Stimulated activated memory B cell treated with anti-CD40 and anti-IgM and Interleukin-4, amounts not matched to agents 10 μg/mL and 1 μg/mL and 100 μg/mL, for 72 hours (primary cell): ENCODE measurements around the gene RTP3.

ENCODE experiments used
- ATAC-seq: fragments of 150-1000 bp; cut with Tn5 transposase; 2 replicates; pipeline ENCODE4 v1.10.0; 2021
- H3K27ac Mint-ChIP-seq: one replicate; pipeline ENCODE4 v1.8.0; 2022; ENCODE audit warnings: mild to moderate bottlenecking, mixed read lengths
- H3K27me3 Mint-ChIP-seq: one replicate; pipeline ENCODE4 v1.8.0; 2022; ENCODE audit warnings: mixed read lengths
- H3K36me3 Mint-ChIP-seq: one replicate; pipeline ENCODE4 v1.8.0; 2022; ENCODE audit warnings: mixed read lengths
- H3K4me1 Mint-ChIP-seq: one replicate; pipeline ENCODE4 v1.8.0; 2022; ENCODE audit warnings: mixed read lengths
- H3K4me3 Mint-ChIP-seq: one replicate; pipeline ENCODE4 v1.8.0; 2022; ENCODE audit warnings: mild to moderate bottlenecking, moderate library complexity, mixed read lengths
- H3K9me3 Mint-ChIP-seq: one replicate; pipeline ENCODE4 v1.8.0; 2022; ENCODE audit warnings: mixed read lengths

RTP3 gene

DNA sequence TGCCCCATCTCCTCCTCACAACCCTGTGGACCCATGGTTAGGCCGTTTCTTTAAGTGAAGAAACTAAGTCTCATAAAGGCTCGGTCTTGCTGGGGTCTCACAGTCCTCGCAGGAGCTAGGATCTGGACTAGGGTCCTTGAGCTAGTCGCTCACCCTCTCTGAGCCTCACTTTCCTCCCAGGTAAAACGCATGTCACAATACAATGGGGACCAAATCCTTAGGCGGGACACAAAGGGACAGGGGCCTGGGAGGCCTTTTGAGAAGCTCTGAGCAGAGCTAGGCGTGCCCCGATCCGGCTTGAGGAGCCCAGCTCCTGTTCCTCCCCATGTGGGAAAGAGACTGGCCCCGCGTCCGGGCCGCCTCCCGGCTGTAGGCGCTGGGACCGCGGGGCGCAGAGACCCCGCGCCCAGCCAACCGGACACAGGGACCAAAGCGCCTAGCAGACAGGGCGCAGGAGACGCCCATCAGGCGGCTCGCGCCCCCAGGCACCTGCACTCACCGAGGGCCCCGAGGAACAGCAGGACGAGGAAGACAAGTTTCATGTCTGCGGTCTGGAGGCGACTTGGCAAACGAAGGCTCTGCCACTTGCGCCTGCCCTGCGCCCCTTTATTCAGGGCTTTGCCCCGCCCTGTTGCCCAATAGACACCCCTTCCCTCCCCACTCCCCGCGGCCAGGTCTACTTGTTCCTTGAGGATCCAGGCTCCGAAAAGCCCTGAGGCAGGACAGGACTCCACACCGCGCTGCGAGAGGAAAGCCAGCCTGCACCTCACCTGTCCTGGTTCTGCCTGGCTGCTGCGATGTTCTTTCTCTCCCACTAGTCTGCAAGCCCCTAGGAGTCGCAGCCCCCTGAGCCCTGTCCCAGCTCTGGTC lies 33.2 kb upstream of the RTP3 start, which contains the start of gene LTF:
Gene LTF (minus strand): TSS at position 580 of the 870 bp plus-strand sequence. CDS start 38 bp downstream, at position 542.
- H3K27ac Mint-ChIP-seq, result no peak within 1 kb of the TSS
- H3K4me1 Mint-ChIP-seq, result no peaks in the 10 kb centered on the region
- peaks cover 65% of the 10 kb centered on the region for H3K27me3 Mint-ChIP-seq
- H3K4me3 Mint-ChIP-seq, result no peak within 1 kb of the TSS
- no peak for ATAC-seq
- no peaks in the 10 kb centered on the region for H3K9me3 Mint-ChIP-seq
- H3K36me3 Mint-ChIP-seq, result no peaks in the 10 kb centered on the region

DNA sequence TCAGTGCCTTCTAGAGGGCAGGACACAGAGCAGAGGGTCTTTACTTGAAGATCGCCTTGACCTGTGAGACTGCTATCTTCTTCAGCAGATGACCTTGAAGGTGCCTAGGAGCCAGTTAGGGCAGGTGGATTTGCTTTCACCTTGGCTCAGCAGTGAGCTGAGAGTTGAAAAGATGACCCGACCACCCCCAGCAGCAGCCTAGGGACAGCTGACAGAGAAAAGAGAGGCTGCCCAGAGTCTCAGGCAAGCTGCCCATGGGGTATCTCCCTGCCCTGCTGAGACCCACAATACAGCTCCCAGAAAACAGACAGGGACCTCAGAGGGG lies 32.6 kb upstream of the RTP3 start:
- no peak overlapping the region for H3K27ac Mint-ChIP-seq
- H3K36me3 Mint-ChIP-seq, result no peaks in the 10 kb centered on the region
- no peak overlapping the region for H3K4me3 Mint-ChIP-seq
- ATAC-seq, result no peak
- no peaks in the 10 kb centered on the region for H3K9me3 Mint-ChIP-seq
- H3K27me3 Mint-ChIP-seq, result peaks cover 59% of the 10 kb centered on the region
- H3K4me1 Mint-ChIP-seq, result no peaks in the 10 kb centered on the region

DNA sequence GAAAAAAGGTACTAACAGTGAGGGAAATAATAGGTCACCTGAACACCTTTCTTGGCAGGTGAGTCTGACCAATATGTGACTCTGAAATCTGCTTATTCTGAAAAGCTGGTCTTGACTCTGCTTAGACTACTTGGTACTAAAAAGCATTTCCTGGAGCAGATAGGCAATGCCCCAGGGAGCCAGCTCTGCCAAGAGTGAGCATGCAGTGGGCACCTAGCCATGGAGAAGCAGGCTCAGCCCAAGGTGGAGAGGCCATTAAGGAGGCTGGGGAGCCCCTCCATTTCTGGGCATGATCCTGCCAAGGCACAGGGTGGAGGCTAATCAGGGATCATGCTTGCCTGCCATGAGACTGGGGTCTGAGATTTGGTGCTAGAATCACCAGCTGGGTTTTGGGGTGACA lies 31.5 kb upstream of the RTP3 start:
- Mint-ChIP-seq H3K27me3 (peaks cover 48% of the 10 kb centered on the region), H3K9me3 (no peaks in the 10 kb centered on the region), H3K27ac (no peak overlapping the region), H3K4me3 (no peak overlapping the region), H3K4me1 (no peaks in the 10 kb centered on the region), H3K36me3 (no peaks in the 10 kb centered on the region)
- ATAC-seq, result no peak

GRCh38 chr3:46466871-46467403 lies 30.8 kb upstream of the RTP3 start:
- Mint-ChIP-seq H3K27me3 (peaks cover 42% of the 10 kb centered on the region), H3K27ac (no peak overlapping the region), H3K36me3 (no peaks in the 10 kb centered on the region), H3K4me1 (no peaks in the 10 kb centered on the region), H3K9me3 (no peaks in the 10 kb centered on the region), H3K4me3 (no peak overlapping the region)
- no peak for ATAC-seq

DNA sequence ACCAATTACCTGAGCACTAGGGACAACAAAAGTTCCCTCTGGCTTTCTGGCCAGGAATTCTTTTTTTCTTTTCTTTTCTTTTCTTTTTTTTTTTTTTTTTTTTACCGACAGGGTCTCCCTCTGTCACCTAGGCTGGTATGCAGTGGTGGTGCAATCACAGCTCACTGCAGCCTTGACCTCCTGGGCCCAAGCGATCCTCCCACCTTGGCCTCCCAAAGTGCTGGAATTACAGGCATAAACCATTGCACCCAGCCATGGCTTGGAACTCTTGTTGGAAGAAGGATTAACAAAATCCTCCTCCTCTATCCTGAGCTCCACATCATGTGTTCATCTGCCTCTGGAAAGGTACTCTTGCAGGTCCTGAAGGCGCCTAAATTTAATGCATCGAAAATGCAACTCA lies 30.2 kb upstream of the RTP3 start:
- Mint-ChIP-seq H3K4me3 (no peak overlapping the region), H3K36me3 (no peaks in the 10 kb centered on the region), H3K4me1 (no peaks in the 10 kb centered on the region), H3K9me3 (no peaks in the 10 kb centered on the region), H3K27me3 (peaks cover 38% of the 10 kb centered on the region), H3K27ac (no peak overlapping the region)
- ATAC-seq, result no peak

DNA sequence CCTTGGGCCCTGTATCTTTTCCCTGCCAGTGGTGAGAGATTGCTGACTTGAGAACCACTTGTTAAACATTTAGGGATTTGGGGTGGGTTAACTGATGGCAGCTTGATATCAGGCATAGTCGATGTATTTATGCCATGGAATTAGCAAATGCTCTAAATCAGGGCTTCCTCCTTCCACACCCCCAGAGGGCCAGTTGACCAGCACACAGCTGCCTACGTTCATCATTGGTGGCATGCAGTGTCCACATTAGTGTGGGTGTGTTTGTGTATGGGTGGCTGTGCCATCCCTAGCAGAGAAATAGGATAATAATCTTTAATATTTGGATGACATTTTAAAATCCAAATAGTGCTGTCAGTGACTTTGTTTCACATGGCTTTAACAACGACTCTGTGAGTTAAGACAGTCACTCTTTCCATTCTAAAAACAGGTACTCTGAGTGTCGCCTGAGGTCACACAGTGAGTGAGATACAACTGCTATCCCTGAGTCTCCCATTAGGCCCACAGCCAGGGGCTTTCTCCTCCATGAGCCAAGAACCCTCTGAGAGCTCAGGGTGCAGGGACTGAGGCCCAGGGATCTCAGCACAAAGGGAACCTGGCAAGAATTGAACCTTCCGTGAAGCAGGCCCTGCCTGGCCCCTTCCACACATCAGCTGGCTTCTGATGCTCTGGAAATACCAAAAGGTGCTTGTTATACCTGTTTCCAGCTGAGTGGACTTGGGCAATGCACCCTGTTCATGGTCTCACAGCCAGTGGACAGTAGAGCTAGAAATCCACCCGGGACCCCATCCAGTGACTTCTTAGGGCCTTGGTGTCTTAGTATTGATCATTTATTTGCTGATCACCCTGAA lies 28.8 kb upstream of the RTP3 start:
- Mint-ChIP-seq H3K9me3 (no peaks in the 10 kb centered on the region), H3K4me1 (no peaks in the 10 kb centered on the region), H3K4me3 (no peak overlapping the region), H3K36me3 (no peaks in the 10 kb centered on the region), H3K27ac (no peak overlapping the region), H3K27me3 (peaks cover 38% of the 10 kb centered on the region)
- ATAC-seq, result no peak

DNA sequence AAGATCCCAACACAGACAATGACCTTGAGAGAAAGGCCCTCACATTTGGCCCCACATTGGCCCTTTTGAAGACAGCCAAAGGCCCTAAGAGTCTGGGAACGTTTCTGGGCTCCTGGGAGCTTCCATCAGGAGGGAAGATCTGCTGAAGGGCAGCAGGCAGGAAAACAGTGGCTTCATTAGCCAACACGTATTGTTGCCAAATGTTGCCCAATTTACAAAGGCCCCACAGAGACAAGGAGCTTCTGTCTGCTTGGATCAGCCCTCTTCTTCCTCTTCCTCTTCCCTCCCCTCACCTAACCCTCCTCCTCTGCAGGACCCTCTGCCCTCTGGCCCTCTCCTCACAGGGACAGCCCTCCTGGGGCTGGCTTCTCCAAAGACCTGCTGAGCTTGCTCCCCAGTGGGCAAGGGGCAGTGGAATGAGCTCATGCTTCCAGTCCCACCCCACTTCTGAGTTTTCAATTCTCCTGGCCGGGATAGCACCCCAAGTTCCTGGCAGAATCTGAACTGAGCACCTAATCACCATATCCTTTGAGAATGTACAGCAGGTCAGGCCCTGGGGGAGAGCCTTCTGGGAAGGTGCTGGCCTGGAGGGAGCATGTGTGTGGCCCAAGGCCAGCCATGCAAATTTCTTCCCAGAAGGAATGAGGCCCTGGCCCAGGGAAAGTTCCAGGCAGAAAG lies 28.0 kb upstream of the RTP3 start:
- no peaks in the 10 kb centered on the region for H3K4me1 Mint-ChIP-seq
- H3K27me3 Mint-ChIP-seq, result peaks cover 37% of the 10 kb centered on the region
- no peaks in the 10 kb centered on the region for H3K36me3 Mint-ChIP-seq
- no peak for ATAC-seq
- no peak overlapping the region for H3K4me3 Mint-ChIP-seq
- H3K27ac Mint-ChIP-seq, result no peak overlapping the region
- peaks cover 5% of the 10 kb centered on the region for H3K9me3 Mint-ChIP-seq

GRCh38 chr3:46470831-46471230 lies 26.9 kb upstream of the RTP3 start:
- Mint-ChIP-seq H3K36me3 (no peaks in the 10 kb centered on the region), H3K4me1 (no peaks in the 10 kb centered on the region), H3K4me3 (no peak overlapping the region), H3K27me3 (peaks cover 36% of the 10 kb centered on the region), H3K27ac (no peak overlapping the region), H3K9me3 (peaks cover 12% of the 10 kb centered on the region)
- ATAC-seq, result no peak

DNA sequence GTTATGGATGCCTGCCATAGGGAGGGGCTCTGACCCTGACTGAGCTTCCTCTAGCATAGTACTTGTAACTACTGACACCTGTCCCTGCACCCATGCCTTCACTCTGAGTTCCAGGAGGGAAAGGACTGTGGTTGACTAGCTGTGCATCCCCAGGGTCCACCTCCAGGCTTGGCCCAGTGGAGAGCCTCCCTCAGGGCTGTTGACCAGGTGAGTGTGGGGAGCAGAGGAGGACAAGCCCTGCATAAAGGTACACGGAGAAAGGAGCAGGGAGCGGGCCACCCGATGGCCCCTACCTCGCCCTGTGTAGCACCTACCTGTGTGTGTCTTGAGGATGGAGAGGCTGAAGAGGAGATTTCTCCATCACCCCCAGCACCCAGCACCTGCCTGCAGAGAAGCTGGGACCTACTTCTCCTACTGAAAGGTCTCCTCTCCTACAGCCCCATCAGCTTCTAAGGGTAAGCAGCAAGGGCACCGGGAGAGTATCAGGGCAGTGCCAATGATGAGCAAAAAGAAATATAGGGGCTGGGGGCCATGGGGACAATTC lies 26.3 kb upstream of the RTP3 start:
- peaks cover 12% of the 10 kb centered on the region for H3K9me3 Mint-ChIP-seq
- peaks cover 33% of the 10 kb centered on the region for H3K27me3 Mint-ChIP-seq
- no peaks in the 10 kb centered on the region for H3K4me1 Mint-ChIP-seq
- no peaks in the 10 kb centered on the region for H3K36me3 Mint-ChIP-seq
- no peak overlapping the region for H3K27ac Mint-ChIP-seq
- peak; percentile 21 for ATAC-seq
- H3K4me3 Mint-ChIP-seq, result no peak overlapping the region

GRCh38 chr3:46472736-46473135 lies 25.0 kb upstream of the RTP3 start:
- Mint-ChIP-seq H3K27me3 (peaks cover 44% of the 10 kb centered on the region), H3K27ac (no peak overlapping the region), H3K9me3 (peaks cover 12% of the 10 kb centered on the region), H3K4me3 (no peak overlapping the region), H3K4me1 (no peaks in the 10 kb centered on the region), H3K36me3 (no peaks in the 10 kb centered on the region)
- ATAC-seq, result no peak

- peaks cover 12% of the 10 kb centered on the region for H3K9me3 Mint-ChIP-seq
- no peak for ATAC-seq
- H3K4me3 Mint-ChIP-seq, result no peak overlapping the region
- H3K27me3 Mint-ChIP-seq, result peaks cover 79% of the 10 kb centered on the region
- no peak overlapping the region for H3K27ac Mint-ChIP-seq
- H3K36me3 Mint-ChIP-seq, result no peaks in the 10 kb centered on the region
- H3K4me1 Mint-ChIP-seq, result no peaks in the 10 kb centered on the region
Observed at GRCh38 chr3:46477145-46477544, 20.6 kb upstream of the RTP3 start.

DNA sequence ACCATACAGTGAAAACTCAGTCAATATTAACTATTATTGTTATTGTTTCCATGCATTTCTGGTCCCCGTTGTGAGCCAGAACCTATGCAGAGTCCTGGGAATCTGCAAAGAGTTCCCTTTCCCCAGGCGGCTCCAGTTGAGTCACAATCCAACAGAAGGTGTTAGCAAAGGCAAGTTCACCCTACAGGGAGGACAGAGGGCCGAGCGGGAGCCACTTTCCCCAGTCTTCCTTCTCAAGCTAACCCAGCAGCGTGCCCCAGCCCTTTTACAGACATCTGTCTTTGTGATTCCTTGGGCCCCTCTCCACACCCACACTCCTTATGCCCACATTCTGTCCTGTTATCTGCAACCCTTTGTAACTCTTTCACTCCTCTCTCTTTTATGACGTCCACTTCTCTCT lies 20.0 kb upstream of the RTP3 start:
- Mint-ChIP-seq H3K36me3 (no peaks in the 10 kb centered on the region), H3K27me3 (peaks cover 74% of the 10 kb centered on the region)

GRCh38 chr3:46478341-46478740 lies 19.4 kb upstream of the RTP3 start:
- H3K27ac Mint-ChIP-seq, result no peak overlapping the region
- H3K27me3 Mint-ChIP-seq, result peaks cover 68% of the 10 kb centered on the region
- no peaks in the 10 kb centered on the region for H3K4me1 Mint-ChIP-seq
- no peak for ATAC-seq
- peaks cover 12% of the 10 kb centered on the region for H3K9me3 Mint-ChIP-seq
- no peak overlapping the region for H3K4me3 Mint-ChIP-seq
- no peaks in the 10 kb centered on the region for H3K36me3 Mint-ChIP-seq

More for the DNA sequence above, 20.0 kb upstream of the RTP3 start:
- H3K9me3 Mint-ChIP-seq, result peaks cover 12% of the 10 kb centered on the region
- no peak overlapping the region for H3K4me3 Mint-ChIP-seq
- no peak overlapping the region for H3K27ac Mint-ChIP-seq
- H3K4me1 Mint-ChIP-seq, result no peaks in the 10 kb centered on the region
- ATAC-seq, result no peak

GRCh38 chr3:46479021-46479420 lies 18.8 kb upstream of the RTP3 start:
- Mint-ChIP-seq H3K9me3 (peaks cover 12% of the 10 kb centered on the region), H3K27me3 (peaks cover 62% of the 10 kb centered on the region), H3K36me3 (no peaks in the 10 kb centered on the region), H3K4me3 (no peak overlapping the region), H3K27ac (no peak overlapping the region), H3K4me1 (no peaks in the 10 kb centered on the region)
- ATAC-seq, result no peak

DNA sequence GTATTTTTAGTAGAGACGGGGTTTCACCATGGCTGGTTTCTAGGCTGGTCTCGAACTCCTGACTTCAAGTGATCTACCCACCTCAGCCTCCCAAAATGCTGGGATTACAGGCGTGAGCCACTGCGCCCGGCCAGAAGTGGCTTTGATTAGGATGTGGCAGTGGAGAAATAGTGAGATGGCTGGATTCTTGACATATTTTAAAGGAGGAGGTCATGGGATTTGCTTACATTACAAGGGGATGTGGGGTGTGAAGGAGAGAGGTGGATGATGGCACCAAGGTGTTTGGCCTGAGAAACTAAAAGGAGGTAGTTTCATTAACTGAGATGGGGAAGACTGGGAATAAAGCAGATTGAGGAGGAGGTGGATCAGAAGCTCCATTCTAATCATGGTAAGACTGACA lies 18.1 kb upstream of the RTP3 start:
- Mint-ChIP-seq H3K9me3 (peaks cover 8% of the 10 kb centered on the region), H3K27me3 (peaks cover 55% of the 10 kb centered on the region), H3K36me3 (no peaks in the 10 kb centered on the region), H3K27ac (no peak overlapping the region), H3K4me1 (no peaks in the 10 kb centered on the region), H3K4me3 (no peak overlapping the region)
- ATAC-seq, result no peak
